ENCODE measurements around the gene PALLD.
"Not testable (repeated sequence)": the region's sequence is repeated elsewhere in the genome, so short reads cannot be mapped to it uniquely, and the experiment has no call there.

The PALLD gene

GRCh38 chr4:168677063-168677462 lies 180.2 kb downstream of the PALLD start:
- no peak for DNase-seq (ENCODE audit: low spot score)

GRCh38 chr4:168677879-168678278 lies 181.0 kb downstream of the PALLD start:
- no peak for DNase-seq (ENCODE audit: low spot score)

GRCh38 chr4:168678751-168679366 lies 182.0 kb downstream of the PALLD start:
- no peak for DNase-seq (ENCODE audit: low spot score)

GRCh38 chr4:168679397-168679796 lies 182.5 kb downstream of the PALLD start:
- DNase-seq (ENCODE audit: low spot score) = no peak

- no peak for DNase-seq (ENCODE audit: low spot score)
Observed at GRCh38 chr4:168679819-168680218, 183.0 kb downstream of the PALLD start.

GRCh38 chr4:168682898-168683500 lies 186.1 kb downstream of the PALLD start:
- DNase-seq (ENCODE audit: low spot score) = no peak

GRCh38 chr4:168683595-168683994 lies 186.7 kb downstream of the PALLD start:
- DNase-seq (ENCODE audit: low spot score) = no peak

GRCh38 chr4:168685136-168685809 lies 188.4 kb downstream of the PALLD start:
- no peak for DNase-seq (ENCODE audit: low spot score)

GRCh38 chr4:168688584-168688983 lies 191.7 kb downstream of the PALLD start:
- no peak for DNase-seq (ENCODE audit: low spot score)

- no peak for DNase-seq (ENCODE audit: low spot score)
Observed at GRCh38 chr4:168689791-168690190, 192.9 kb downstream of the PALLD start.

GRCh38 chr4:168690199-168690598 lies 193.3 kb downstream of the PALLD start:
- no peak for DNase-seq (ENCODE audit: low spot score)

GRCh38 chr4:168691631-168692369 lies 194.9 kb downstream of the PALLD start:
- DNase-seq (ENCODE audit: low spot score) = no peak

GRCh38 chr4:168693750-168694490 lies 197.1 kb downstream of the PALLD start:
- no peak for DNase-seq (ENCODE audit: low spot score)

GRCh38 chr4:168694667-168695066 lies 197.8 kb downstream of the PALLD start:
- DNase-seq (ENCODE audit: low spot score) = no peak

- no peak for DNase-seq (ENCODE audit: low spot score)
Observed at GRCh38 chr4:168695288-168695687, 198.4 kb downstream of the PALLD start.

GRCh38 chr4:168696280-168696679 lies 199.4 kb downstream of the PALLD start:
- DNase-seq (ENCODE audit: low spot score) = no peak

- no peak for DNase-seq (ENCODE audit: low spot score)
Observed at GRCh38 chr4:168696826-168697225, 200.0 kb downstream of the PALLD start.

- DNase-seq (ENCODE audit: low spot score) = no peak
Observed at GRCh38 chr4:168699224-168699878, 202.5 kb downstream of the PALLD start.

- no peak for DNase-seq (ENCODE audit: low spot score)
Observed at GRCh38 chr4:168701061-168701460, 204.2 kb downstream of the PALLD start.

- not testable (repeated sequence) for DNase-seq (ENCODE audit: low spot score)
Observed at GRCh38 chr4:168702581-168703087, 205.8 kb downstream of the PALLD start.

GRCh38 chr4:168705121-168705520 lies 208.3 kb downstream of the PALLD start:
- DNase-seq (ENCODE audit: low spot score) = no peak
